NK-92 (cell line): ENCODE data around the gene UNC13B.
"Not testable (repeated sequence)": the region's sequence is repeated elsewhere in the genome, so short reads cannot be mapped to it uniquely, and the experiment has no call there.

Experiments
- DNase-seq: peaks from one replicate; lab custom pipeline; 2025; ENCODE audit not compliant: unreplicated experiment; lab: John Stamatoyannopoulos, UW

Gene UNC13B

DNA sequence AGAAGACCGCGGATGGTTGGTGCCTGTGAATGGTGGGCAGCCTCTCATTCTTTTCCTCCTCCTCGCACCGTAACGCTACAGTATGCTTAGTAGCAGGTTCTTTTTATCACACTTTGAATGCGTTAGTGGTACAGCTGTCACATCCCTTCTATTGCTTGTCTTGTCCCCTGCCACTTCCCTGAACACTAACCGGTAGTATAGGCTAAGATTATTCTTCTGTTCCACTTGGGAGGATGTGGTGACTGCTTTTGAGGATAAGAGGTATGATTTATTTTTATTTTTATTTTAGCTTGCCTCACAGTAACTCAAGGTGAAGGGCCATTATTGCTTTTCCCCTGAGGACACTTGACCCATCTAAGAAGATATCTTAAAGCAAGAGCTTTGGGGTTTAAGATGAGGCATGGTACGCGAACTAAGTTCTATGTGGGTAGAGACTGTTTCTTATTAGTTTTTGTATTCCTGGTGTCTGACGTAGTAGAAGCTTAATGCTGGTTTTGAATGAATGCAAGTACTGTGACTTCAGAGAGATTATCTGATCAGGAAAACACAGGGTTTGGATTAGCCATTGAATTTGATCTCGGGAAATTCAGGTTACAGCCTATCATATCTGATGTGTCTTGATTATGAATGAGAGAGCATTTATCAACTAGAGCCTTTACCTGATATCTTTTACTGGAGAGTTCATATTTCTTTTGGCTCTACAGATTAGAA is 951 bp downstream of the UNC13B start:
- no peak for DNase-seq

GRCh38 chr9:35163413-35163812 is 1.6 kb downstream of the UNC13B start:
- DNase-seq: no peak

- DNase-seq: no peak
Measured at GRCh38 chr9:35164711-35165110, 2.9 kb downstream of the UNC13B start.

GRCh38 chr9:35167429-35167828 is 5.6 kb downstream of the UNC13B start:
- not testable (repeated sequence) for DNase-seq

DNA sequence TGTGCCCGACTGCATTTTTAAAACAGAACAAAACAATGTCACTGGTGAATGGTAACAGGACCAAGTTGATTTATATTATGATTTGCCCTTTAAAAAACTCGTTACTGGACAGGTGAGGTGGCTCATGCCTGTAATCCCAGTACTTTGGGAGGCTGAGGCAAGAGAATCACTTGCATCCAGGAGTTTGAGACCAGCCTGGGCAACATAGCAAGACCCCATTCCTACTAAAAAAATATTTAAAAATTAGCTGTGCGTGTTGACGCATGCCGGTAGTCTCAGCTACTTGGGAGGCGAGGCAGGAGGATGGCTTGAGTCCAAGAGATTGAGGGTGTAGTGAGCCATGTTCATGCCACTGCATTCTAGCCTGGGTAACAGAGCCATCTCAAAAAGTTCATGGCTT is 7.2 kb downstream of the UNC13B start:
- no peak for DNase-seq

- DNase-seq: no peak
Measured at GRCh38 chr9:35172878-35173277, 11.1 kb downstream of the UNC13B start.

- no peak for DNase-seq
Measured at GRCh38 chr9:35177520-35177919, 15.7 kb downstream of the UNC13B start.

DNA sequence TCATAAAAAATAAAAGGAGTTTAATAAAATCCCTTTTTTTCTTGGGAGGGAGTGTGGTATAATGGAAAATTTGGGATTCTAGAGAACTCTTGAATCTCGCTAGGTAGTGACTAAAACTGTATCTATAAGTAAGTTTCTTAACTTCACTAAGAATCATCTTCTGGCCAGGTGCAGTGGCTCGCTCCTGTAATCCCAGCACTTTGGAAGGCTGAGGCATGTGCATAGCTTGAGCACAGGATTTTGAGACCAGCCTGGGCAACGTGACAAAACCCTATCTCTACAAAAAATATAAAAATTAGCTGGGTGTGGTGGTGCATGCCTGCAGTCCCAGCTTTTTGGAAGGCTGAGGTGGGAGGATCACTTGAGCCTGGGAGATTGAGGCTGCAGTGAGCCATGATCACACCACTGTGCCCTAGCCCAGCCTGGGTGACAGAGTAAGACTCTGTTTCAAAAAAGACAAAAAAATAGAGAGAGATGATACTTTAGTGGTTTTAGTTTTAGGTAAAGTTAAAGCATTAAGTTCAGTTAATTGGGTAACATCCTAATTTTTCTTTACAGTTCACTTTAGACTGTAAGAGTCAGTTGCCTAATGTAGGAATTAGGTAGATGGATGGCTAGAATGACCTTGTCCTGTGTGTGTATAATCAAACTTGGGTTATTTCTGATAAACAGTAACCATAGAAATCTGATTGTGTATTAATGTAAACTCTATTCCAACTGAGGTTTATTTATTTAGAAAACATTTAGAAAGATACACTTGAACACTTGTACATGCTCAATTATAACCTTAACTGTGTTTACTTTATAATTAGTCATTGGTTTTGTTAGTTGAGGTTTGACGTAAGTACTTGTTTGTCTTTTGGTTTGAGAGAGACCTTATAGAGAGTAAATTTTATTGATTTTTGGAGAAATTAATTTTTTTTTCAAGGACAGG is 17.8 kb downstream of the UNC13B start:
- no peak for DNase-seq

DNA sequence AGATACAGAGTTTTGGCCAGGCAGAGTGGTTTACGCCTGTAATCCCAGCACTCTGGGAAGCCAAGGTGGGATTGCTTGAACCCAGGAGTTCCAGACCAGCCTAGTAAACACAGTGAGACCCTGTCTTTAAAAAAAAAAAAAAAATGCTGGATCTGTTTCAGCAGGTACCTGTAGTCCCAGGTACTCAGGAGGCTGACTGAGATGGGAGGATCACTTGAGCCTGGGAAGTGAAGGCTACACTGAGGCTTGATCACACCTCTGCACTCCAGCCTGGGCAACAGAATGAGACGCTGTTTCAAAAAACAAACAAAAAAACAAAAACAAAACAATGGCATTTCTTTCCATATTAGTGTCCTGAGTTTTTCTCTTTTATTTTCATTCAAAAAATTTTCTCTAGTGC is 19.0 kb downstream of the UNC13B start:
- DNase-seq: no peak

DNA sequence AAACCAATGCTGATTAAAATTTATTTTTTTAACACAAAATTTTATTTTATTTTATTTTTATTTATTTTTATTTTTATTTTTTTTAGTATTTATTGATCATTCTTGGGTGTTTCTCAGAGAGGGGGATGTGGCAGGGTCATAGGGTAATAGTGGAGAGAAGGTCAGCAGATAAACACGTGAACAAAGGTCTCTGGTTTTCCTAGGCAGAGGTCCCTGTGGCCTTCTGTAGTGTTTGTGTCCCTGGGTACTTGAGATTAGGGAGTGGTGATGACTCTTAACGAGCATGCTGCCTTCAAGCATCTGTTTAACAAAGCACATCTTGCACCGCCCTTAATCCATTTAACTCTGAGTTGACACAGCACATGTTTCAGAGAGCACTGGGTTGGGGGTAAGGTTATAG is 20.6 kb downstream of the UNC13B start:
- DNase-seq: not testable (repeated sequence)

DNA sequence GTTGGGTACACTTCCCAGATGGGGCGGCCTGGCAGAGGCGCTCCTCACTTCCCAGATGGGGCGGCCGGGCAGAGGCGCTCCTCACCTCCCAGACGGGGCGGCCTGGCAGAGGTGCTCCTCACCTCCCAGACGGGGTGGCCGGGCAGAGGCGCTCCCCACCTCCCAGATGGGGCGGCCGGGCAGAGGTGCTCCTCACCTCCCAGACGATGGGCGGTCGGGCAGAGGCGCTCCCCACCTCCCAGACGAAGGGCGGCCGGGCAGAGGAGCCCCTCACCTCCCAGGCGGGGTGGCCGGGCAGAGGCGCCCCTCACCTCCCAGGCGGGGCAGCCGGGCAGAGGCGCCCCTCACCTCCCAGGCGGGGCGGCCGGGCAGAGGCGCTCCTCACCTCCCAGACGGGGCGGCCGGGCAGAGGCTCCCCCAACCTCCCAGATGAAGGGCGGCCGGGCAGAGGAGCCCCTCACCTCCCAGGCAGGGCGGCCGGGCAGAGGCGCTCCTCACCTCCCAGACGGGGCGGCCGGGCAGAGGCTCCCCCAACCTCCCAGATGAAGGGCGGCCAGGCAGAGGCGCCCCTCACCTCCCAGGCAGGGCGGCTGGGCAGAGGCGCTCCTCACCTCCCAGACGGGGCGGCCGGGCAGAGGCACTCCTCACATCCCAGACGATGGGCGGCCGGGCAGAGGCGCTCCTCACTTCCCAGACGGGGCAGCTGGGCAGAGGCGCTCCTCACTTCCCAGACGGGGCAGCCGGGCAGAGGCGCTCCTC is 21.4 kb downstream of the UNC13B start:
- not testable (repeated sequence) for DNase-seq

DNA sequence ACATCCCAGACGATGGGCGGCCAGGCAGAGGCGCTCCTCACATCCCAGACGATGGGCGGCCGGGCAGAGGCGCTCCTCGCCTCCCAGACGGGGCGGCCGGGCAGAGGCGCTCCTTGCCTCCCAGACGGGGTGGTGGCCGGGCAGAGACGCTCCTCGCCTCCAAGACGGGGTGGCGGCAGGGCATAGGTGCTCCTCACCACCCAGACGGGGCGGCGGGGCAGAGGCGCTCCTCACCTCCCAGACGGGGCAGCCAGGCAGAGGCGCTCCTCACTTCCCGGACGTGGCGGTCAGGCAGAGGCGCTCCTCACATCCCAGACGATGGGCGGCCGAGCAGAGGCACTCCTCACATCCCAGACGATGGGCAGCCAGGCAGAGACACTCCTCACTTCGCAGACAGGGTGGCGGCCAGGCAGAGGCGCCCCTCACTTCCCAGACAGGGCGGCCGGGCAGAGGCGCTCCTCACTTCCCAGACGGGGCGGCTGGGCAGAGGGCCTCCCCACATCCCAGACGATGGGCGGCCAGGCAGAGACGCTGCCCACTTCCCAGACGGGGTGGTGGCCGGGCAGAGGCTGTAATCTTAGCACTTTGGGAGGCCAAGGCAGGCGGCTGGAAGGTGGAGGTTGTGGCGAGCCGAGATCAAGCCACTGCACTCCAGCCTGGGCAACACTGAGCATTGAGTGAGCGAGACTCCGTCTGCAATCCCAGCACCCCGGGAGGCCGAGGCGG is 22.1 kb downstream of the UNC13B start:
- DNase-seq: not testable (repeated sequence)

DNA sequence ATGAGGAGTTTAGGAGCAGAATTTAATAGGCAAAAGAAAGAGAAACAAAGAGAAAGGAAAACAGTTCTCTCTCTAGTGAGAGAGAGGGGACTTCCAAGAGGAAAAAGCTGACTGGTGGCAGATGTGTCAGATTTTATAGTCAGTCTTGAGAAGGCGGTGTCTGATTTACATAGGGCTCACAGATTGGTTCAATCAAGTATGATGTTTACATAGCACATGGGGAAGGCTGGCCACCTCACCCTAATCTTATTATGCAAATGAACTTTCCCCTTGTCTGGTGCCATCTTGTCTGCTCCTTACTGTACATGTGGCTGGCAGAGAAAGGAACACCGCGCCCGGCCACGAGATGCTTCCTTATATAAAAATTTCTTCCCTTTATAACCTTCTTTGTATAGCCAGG is 24.7 kb downstream of the UNC13B start:
- DNase-seq: no peak

GRCh38 chr9:35190203-35190602 is 28.4 kb downstream of the UNC13B start:
- no peak for DNase-seq

- no peak for DNase-seq
Measured at GRCh38 chr9:35191105-35191504, 29.3 kb downstream of the UNC13B start.

- no peak for DNase-seq
Measured at GRCh38 chr9:35193762-35194161, 32.0 kb downstream of the UNC13B start.

DNA sequence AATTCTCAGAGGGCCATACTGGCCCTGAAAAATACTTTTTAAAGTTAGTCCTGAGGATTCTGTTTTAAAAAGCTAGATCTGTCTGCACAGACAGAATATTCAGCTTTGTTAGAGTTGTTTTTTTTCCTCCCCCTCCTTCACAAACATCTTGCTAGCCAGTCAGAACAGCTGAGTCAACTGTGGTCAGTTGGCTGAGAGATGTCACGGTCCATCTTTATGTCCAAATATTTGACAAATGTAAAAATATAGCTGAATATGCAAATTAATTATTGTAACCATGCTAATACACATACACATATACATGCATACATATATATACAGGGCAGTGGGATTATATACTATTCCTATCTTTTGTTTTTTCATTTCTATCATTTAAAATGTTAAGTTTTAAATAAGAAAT is 33.9 kb downstream of the UNC13B start:
- no peak for DNase-seq

- no peak for DNase-seq
Measured at GRCh38 chr9:35198191-35198590, 36.4 kb downstream of the UNC13B start.

DNA sequence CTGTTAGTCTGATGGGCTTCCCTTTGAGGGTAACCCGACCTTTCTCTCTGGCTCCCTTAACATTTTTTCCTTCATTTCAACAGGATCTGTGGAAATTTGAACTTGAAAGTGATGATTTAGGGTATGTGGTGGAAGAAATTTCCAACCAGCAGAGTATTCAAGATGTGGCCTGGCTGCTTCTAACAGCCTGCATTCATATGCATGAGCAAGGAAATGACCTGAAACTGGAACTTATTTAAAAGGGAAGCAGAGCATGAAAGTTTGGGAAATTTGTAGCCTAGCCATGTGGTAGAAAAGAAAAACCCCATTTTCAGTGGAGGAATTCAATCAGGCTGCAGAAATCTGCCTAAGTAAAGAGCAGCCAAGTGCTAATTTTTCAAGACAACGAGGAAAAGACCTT is 41.7 kb downstream of the UNC13B start:
- no peak for DNase-seq

DNA sequence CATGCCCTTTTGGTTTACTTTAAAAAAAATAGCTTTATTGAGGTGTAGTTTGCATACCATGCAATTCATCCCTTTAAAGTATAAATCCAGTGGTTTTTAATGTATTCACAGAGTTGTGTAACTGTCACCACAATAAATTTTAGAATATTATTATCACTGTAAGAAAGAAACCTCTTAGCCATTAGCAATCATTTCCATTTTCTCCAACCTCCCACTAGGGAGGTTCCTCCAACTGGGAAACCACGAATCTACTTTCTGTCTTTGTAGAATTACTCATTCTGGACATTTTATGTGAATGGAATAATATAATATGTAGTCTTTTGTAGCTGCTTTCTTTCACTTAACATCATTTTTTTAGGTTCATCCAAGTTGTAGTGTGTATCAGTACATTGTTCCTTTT is 43.5 kb downstream of the UNC13B start:
- DNase-seq: no peak

DNA sequence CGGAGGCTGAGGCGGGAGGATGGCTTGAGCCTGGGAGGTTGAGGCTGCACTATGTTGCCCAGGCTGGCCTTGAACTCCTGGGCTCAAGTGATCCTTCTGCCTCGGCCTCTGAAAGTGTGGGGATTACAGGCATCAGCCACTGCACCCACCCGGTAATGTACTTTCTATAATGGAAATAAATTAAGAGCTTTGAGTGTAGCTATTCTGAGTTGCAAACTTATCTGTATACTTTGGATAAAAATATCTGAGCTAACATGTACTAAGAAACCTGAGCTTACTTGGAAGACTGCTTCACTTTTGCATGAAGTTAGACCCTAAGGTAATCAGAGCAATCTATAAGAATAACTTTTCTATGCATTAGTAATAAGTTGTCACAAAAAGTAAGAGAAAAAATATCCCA is 50.0 kb downstream of the UNC13B start:
- no peak for DNase-seq
